ENCODE results near the gene KDM2B. TPM values are rescaled to one million over a fixed set of nuclear protein-coding genes. Genes with fewer than 3 reads are reported as not detected.

Gene KDM2B
- total and polyA plus RNA-seq, 2 experiments from 2014 or later: 59.4 to 161 TPM

DNA sequence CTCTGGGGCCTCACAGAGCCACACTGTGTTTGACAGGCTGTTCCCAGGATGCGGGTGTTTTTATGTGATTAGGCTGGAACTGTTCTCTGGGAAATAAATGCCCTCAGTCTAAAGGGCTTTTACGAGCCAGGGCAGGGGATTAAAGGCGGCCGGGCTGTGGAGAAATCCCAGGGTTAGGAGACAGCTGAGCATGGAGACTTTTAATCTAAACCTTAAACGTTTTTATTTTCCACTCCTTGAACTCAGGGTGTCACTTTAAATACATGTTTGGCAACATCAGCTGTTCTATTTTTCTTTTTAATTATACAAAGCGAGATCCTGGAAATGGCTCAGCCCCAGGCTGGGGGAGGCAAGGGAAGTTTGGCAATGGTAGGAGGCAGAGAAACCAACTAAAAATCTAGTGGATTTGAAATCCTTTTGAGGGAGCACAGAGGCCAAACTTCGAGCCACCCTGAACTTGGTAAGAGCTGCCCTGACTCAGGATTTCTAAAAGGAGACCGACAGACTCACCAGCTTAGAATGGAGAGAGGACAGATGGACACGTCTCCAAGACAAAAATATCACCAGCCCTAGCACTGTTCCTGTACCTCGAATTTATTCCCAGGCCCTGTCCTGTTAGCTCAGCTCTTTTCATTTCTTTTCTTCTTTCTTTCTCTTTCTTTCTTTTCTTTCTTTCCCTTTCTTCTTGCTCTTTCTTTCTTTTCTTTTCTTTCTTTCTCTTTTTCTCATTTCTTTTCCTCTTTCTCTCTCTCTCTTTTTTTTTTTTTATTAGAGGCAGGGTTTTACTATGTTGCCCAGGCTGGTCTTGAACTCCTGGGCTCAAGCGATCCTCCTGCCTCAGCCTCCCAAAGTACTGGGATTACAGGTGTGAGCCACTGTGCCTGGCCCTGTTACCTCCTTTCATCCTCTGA, 29.7 kb upstream of the KDM2B start (continued):
- TF ChIP-seq, protein P1, sequence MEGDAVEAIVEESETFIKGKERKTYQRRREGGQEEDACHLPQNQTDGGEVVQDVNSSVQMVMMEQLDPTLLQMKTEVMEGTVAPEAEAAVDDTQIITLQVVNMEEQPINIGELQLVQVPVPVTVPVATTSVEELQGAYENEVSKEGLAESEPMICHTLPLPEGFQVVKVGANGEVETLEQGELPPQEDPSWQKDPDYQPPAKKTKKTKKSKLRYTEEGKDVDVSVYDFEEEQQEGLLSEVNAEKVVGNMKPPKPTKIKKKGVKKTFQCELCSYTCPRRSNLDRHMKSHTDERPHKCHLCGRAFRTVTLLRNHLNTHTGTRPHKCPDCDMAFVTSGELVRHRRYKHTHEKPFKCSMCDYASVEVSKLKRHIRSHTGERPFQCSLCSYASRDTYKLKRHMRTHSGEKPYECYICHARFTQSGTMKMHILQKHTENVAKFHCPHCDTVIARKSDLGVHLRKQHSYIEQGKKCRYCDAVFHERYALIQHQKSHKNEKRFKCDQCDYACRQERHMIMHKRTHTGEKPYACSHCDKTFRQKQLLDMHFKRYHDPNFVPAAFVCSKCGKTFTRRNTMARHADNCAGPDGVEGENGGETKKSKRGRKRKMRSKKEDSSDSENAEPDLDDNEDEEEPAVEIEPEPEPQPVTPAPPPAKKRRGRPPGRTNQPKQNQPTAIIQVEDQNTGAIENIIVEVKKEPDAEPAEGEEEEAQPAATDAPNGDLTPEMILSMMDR (conservative IDR thresholded peaks at IDR 0.05; ENCODE audit: low read depth in 2 of 2): no peak
- TF ChIP-seq EZH2 (IDR thresholded peaks at IDR 0.05; ENCODE audit: low read depth, unreplicated experiment): no peak
- TF ChIP-seq, protein P2, sequence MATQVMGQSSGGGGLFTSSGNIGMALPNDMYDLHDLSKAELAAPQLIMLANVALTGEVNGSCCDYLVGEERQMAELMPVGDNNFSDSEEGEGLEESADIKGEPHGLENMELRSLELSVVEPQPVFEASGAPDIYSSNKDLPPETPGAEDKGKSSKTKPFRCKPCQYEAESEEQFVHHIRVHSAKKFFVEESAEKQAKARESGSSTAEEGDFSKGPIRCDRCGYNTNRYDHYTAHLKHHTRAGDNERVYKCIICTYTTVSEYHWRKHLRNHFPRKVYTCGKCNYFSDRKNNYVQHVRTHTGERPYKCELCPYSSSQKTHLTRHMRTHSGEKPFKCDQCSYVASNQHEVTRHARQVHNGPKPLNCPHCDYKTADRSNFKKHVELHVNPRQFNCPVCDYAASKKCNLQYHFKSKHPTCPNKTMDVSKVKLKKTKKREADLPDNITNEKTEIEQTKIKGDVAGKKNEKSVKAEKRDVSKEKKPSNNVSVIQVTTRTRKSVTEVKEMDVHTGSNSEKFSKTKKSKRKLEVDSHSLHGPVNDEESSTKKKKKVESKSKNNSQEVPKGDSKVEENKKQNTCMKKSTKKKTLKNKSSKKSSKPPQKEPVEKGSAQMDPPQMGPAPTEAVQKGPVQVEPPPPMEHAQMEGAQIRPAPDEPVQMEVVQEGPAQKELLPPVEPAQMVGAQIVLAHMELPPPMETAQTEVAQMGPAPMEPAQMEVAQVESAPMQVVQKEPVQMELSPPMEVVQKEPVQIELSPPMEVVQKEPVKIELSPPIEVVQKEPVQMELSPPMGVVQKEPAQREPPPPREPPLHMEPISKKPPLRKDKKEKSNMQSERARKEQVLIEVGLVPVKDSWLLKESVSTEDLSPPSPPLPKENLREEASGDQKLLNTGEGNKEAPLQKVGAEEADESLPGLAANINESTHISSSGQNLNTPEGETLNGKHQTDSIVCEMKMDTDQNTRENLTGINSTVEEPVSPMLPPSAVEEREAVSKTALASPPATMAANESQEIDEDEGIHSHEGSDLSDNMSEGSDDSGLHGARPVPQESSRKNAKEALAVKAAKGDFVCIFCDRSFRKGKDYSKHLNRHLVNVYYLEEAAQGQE (IDR thresholded peaks at IDR 0.05; ENCODE audit: unreplicated experiment): no peak
- TF ChIP-seq STAT1 (IDR thresholded peaks at IDR 0.05; ENCODE audit: unreplicated experiment): no peak

DNA sequence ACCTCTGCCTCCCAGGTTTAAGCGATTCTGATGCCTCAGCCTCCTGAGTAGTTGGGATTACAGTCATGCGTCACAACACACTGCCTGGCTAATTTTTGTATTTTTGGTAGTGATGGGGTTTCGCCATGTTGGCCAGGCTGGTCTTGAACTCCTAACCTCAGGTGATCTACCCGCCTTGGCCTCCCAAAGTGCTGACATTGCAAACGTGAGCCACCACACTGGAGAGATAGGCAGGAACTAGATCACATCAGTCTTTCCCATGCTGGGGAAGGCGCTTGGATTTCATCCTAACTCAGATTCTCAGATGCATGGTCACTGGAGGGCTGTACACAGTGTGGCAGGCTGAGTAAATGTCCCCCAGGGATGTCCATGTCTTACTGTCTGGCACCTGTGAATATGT, 27.5 kb upstream of the KDM2B start:
- Mint-ChIP-seq H3K4me3 (no peak overlapping the region), H3K27me3 (ENCODE audit: insufficient read depth, low read depth, poor library complexity) (peaks cover 10% of the 10 kb centered on the region), H3K9me3 (peaks cover 5% of the 10 kb centered on the region; the same call in 2 of the 3 replicates), H3K36me3 (ENCODE audit: low read depth) (peaks cover 3% of the 10 kb centered on the region; the same call in 1 of the 3 replicates), H3K4me1 (peaks cover 11% of the 10 kb centered on the region), H3K27ac (no peak overlapping the region)
- Histone ChIP-seq H3K36me3 (ENCODE audit: insufficient read depth) (no peaks in the 10 kb centered on the region), H3F3A (replicated peaks; ENCODE audit: low read depth) (0 out of 2 replicates have a peak, but pooled peaks cover 6% of the 10 kb centered on the region), H3K4me3 (no peak overlapping the region), H3K9me2 (ENCODE audit: insufficient read depth) (no peaks in the 10 kb centered on the region), H3K4me2 (no peak overlapping the region), H3K4me1 (ENCODE audit: insufficient read depth) (peaks cover 13% of the 10 kb centered on the region), H3K27me3 (ENCODE audit: insufficient read depth) (no peaks in the 10 kb centered on the region), H3K79me2 (replicated peaks; ENCODE audit: insufficient read depth) (no peaks in the 10 kb centered on the region), H3K27ac (ENCODE audit: low read depth) (no peak overlapping the region), H4K20me1 (replicated peaks; ENCODE audit: insufficient read depth) (no peaks in the 10 kb centered on the region), H2AFZ (no peak overlapping the region)
- DNase-seq (ENCODE audit: low spot score) (no peak), ATAC-seq (no peak)
- TF ChIP-seq, protein P2 (IDR thresholded peaks at IDR 0.05; ENCODE audit: unreplicated experiment): no peak
- TF ChIP-seq POLR2AphosphoS5 (IDR thresholded peaks at IDR 0.05; ENCODE audit: low read depth) (no peak), STAT1 (IDR thresholded peaks at IDR 0.05; ENCODE audit: unreplicated experiment) (no peak), JUNB (IDR thresholded peaks at IDR 0.05; ENCODE audit: unreplicated experiment) (no peak), CREB1 (CRISPR knock-in tag; IDR thresholded peaks at IDR 0.05; ENCODE audit: low read depth) (no peak), ZNF114 (CRISPR knock-in tag; IDR thresholded peaks at IDR 0.05) (no peak), ZNF331 (CRISPR knock-in tag; IDR thresholded peaks at IDR 0.05; ENCODE audit: low read depth) (no peak), EZH2 (IDR thresholded peaks at IDR 0.05; ENCODE audit: low read depth, unreplicated experiment) (no peak), NANOG (IDR thresholded peaks at IDR 0.05; ENCODE audit: borderline replicate concordance) (no peak), EZH2phosphoT487 (IDR thresholded peaks at IDR 0.05; ENCODE audit: unreplicated experiment) (no peak)
- TF ChIP-seq, protein P3, sequence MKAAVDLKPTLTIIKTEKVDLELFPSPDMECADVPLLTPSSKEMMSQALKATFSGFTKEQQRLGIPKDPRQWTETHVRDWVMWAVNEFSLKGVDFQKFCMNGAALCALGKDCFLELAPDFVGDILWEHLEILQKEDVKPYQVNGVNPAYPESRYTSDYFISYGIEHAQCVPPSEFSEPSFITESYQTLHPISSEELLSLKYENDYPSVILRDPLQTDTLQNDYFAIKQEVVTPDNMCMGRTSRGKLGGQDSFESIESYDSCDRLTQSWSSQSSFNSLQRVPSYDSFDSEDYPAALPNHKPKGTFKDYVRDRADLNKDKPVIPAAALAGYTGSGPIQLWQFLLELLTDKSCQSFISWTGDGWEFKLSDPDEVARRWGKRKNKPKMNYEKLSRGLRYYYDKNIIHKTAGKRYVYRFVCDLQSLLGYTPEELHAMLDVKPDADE (IDR thresholded peaks at IDR 0.05): no peak
- TF ChIP-seq, protein P1 (conservative IDR thresholded peaks at IDR 0.05; ENCODE audit: low read depth in 2 of 2): no peak

Data from GM23338 (cell line).